ENCODE results near the gene GM2A.

- TF ChIP-seq CTCF (IDR thresholded peaks at IDR 0.05) (no peak), POLR2A (IDR thresholded peaks at IDR 0.05) (no peak)
Measured at GRCh38 chr5:151243127-151243526, 9.9 kb upstream of the GM2A start.
